OCI-LY7 (cell line): ENCODE data around the gene RPS6KL1. TPM values are rescaled to one million over a fixed set of nuclear protein-coding genes. Genes with fewer than 3 reads are reported as not detected.

Experiments used
- BruUV-seq: library from RNA; stranded (reverse); fragments of 400-500 nt; replicated peaks from 2 replicates; lab custom pipeline; 2021; lab: Mats Ljungman, UMichigan
- CTCF ChIA-PET: fragments of 300-600 bp; sonication (Branson Sonifier 250); formaldehyde crosslinking; loops from one replicate; lab custom pipeline; 2022; ENCODE audit warnings: antibody characterized with exemption; ENCODE audit not compliant: unreplicated experiment; lab: Charles Lee
- POLR2A ChIA-PET: fragments of 300-600 bp; sonication (Branson Sonifier 250); formaldehyde crosslinking; loops from one replicate; lab custom pipeline; 2022; ENCODE audit warnings: antibody characterized with exemption; lab: Charles Lee
- DNase-seq: peaks from one replicate; pipeline ENCODE4 v3.0.0-alpha.2; 2015; ENCODE audit warnings: low spot score
- H2AFZ ChIP-seq: fragments of 200-600 bp; sonication (generic), shearing (Covaris generic); 2 replicates; pipeline ENCODE4 v1.6.1; 2014; ENCODE audit warnings: mild to moderate bottlenecking, antibody characterized with exemption, low read length, moderate library complexity
- H3K27ac ChIP-seq: fragments of 200-600 bp; sonication (generic); 2 replicates; pipeline ENCODE4 v1.5.1; 2014; ENCODE audit warnings: mixed run types, low read depth, mild to moderate bottlenecking, moderate library complexity, low read length, inconsistent platforms; ENCODE audit not compliant: poor library complexity, severe bottlenecking
- H3K36me3 ChIP-seq: fragments of 200-600 bp; sonication (generic); 2 replicates; pipeline ENCODE4 v1.6.1; 2014; ENCODE audit warnings: mild to moderate bottlenecking, antibody characterized with exemption, low read length, moderate library complexity, mixed read lengths; ENCODE audit not compliant: insufficient read depth
- H3K4me1 ChIP-seq: fragments of 200-600 bp; sonication (generic); 2 replicates; pipeline ENCODE4 v1.5.1; 2014; ENCODE audit warnings: mild to moderate bottlenecking, low read length; ENCODE audit not compliant: insufficient read depth, poor library complexity, severe bottlenecking
- H3K4me2 ChIP-seq: fragments of 200-600 bp; sonication (generic); 2 replicates; pipeline ENCODE4 v1.6.1; 2014; ENCODE audit warnings: mild to moderate bottlenecking, low read length
- H3K4me3 ChIP-seq: fragments of 200-600 bp; sonication (generic); 2 replicates; pipeline ENCODE4 v1.5.1; 2014; ENCODE audit warnings: mild to moderate bottlenecking, low read depth, low read length; ENCODE audit not compliant: poor library complexity, severe bottlenecking
- H3K79me2 ChIP-seq: fragments of 200-600 bp; sonication (generic); 2 replicates; pipeline ENCODE4 v1.6.1; 2016; ENCODE audit warnings: low read depth, mild to moderate bottlenecking, low read length, moderate library complexity, mixed read lengths; ENCODE audit not compliant: insufficient read depth
- H3K9me2 ChIP-seq: fragments of 200-600 bp; sonication (generic); 2 replicates; pipeline ENCODE4 v1.6.1; 2016; ENCODE audit warnings: mild to moderate bottlenecking, low read length, mixed read lengths; ENCODE audit not compliant: insufficient read depth
- H3K9me3 ChIP-seq: fragments of 200-600 bp; sonication (generic); 2 replicates; pipeline ENCODE4 v1.6.1; 2014; ENCODE audit warnings: mild to moderate bottlenecking, mixed run types, low read length, mixed read lengths
- H4K20me1 ChIP-seq: fragments of 200-600 bp; sonication (generic); 2 replicates; pipeline ENCODE4 v1.6.1; 2014; ENCODE audit warnings: mild to moderate bottlenecking, antibody characterized with exemption, low read length, moderate library complexity, mixed read lengths; ENCODE audit not compliant: insufficient read depth
- EZH2phosphoT487 ChIP-seq: fragments of 200-600 bp; sonication (generic); IDR thresholded peaks from 2 replicates; pipeline ENCODE4 v1.6.1; 2018; ENCODE audit warnings: low read depth, borderline replicate concordance, mild to moderate bottlenecking, mixed run types, antibody characterized with exemption, low read length, moderate library complexity, mixed read lengths
- intact Hi-C: fragments of 100-400 bp; cut with micrococcal nuclease; formaldehyde crosslinking; loops from one replicate; pipeline ENCODE4 v1.10.0; 2022; ENCODE audit not compliant: unreplicated experiment
- total RNA-seq, 2 experiments: library from RNA; depleted of rRNA in 1 of 2; stranded (reverse); fragments of >200 nt in 1 of 2; shearing (Covaris generic) in 1 of 2; gene quantifications; 2 replicates each; pipeline ENCODE4 v1.2.3, GENCODE V29; 2014 to 2022
- TF ChIP-seq, protein P1 (sequence below): fragments of 200-600 bp; sonication (generic); conservative IDR thresholded peaks from 2 replicates; pipeline ENCODE4 v1.5.1; 2014; ENCODE audit warnings: mild to moderate bottlenecking, antibody characterized with exemption, low read length, moderate library complexity, mixed read lengths

Gene RPS6KL1
- total RNA-seq, 2 experiments from 2014 or later, result 6.1 to 15.3 TPM

DNA sequence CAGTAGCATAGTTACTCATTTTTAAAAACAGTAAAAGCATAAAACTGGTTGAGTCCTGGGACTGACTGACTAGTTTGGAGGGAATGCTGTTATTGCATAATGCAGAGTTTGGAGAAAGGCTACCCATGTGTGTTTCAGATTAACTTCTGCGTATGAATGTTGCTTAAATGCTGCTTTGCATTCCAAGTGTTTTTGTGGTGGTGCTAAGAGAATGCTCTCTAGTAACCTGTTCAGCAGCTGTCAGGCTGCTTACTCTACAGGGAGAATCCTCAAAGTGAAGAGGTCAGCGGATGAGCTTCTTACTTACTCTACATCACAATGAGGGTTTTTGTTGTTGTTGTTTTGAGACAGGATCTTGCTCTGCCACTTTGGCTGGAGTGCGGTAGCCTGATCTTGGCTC is 37.1 kb downstream of the RPS6KL1 start:
- H2AFZ ChIP-seq, result no peak overlapping the region
- H3K9me2 ChIP-seq, result no peaks in the 10 kb centered on the region
- H3K27ac ChIP-seq, result no peak overlapping the region
- ChIA-PET POLR2A (no interaction called here), CTCF (no interaction called here)
- H3K4me2 ChIP-seq, result no peak overlapping the region
- H3K4me1 ChIP-seq, result peaks cover 29% of the 10 kb centered on the region
- H4K20me1 ChIP-seq, result peaks cover 37% of the 10 kb centered on the region
- DNase-seq, result no peak
- peaks cover 74% of the 10 kb centered on the region for H3K79me2 ChIP-seq
- H3K36me3 ChIP-seq, result peaks cover 75% of the 10 kb centered on the region
- no peaks in the 10 kb centered on the region for H3K9me3 ChIP-seq
- no peak for TF ChIP-seq EZH2phosphoT487
- TF ChIP-seq, protein P1, sequence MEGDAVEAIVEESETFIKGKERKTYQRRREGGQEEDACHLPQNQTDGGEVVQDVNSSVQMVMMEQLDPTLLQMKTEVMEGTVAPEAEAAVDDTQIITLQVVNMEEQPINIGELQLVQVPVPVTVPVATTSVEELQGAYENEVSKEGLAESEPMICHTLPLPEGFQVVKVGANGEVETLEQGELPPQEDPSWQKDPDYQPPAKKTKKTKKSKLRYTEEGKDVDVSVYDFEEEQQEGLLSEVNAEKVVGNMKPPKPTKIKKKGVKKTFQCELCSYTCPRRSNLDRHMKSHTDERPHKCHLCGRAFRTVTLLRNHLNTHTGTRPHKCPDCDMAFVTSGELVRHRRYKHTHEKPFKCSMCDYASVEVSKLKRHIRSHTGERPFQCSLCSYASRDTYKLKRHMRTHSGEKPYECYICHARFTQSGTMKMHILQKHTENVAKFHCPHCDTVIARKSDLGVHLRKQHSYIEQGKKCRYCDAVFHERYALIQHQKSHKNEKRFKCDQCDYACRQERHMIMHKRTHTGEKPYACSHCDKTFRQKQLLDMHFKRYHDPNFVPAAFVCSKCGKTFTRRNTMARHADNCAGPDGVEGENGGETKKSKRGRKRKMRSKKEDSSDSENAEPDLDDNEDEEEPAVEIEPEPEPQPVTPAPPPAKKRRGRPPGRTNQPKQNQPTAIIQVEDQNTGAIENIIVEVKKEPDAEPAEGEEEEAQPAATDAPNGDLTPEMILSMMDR, result no peak
- no peak overlapping the region for H3K4me3 ChIP-seq
- no TSS peak for BruUV-seq
- intact Hi-C loops, result no loop called here

DNA sequence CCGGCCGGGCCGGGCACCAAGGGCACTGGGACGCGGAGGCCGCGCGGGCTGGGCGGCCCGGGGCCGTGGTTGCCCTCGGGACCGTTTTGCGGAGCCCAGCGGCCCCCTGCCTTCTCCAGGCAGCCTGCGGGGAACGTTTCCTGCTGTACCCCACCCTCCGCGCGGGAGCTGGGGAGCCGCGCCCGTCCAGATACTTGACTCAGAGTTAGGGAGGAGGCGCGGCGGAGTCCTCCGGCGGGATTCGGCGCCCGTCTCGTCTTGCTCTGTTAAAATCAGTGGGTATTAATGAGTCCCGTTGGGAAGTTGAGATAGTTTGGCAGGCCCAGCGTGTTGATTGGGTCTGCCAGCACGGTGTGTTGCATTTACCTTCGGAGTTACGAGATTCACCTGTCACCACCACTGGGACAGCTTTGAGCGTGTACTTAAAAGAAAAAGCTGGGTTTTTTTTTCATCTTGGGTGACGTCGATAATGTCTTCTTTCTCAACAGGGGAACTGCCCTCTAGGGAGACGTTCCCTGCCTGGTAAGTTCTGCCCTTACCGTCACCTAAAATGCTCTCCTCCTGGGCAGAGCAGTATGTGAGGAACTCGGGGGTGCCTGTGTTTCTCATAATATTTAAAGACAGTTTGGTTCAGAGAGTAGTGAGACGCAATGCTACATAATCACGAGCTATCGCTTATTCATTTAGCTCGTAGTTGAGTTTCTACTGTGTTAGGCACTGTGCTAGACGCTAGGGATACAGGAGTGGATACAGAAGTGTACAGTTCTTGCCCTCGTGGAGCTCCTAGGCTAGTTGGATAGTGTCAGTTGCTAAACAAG is 40.7 kb downstream of the RPS6KL1 start:
- POLR2A ChIA-PET, result interaction anchor here (0.5 to 1.2 kb wide), 9 partner anchors 9 to 221 kb away, joined by 3 to 6 read pairs (median 3); partner anchors contain the start of gene EIF2B2
- peaks cover 44% of the 10 kb centered on the region for H3K4me1 ChIP-seq
- DNase-seq, result peak; percentile 70

More for the DNA sequence above, 40.7 kb downstream of the RPS6KL1 start:
- peaks cover 32% of the 10 kb centered on the region for H4K20me1 ChIP-seq
- peak overlapping the region; percentile 72 for H3K27ac ChIP-seq
- peak overlapping the region; percentile 94 for H3K4me3 ChIP-seq
- CTCF ChIA-PET, result interaction anchor here (1.4 kb wide), 1 partner anchor 11 kb away, joined by 4 read pairs; no protein-coding TSS in a partner anchor
- TF ChIP-seq, protein P1, result 0 out of 2 replicates have a peak, but pooled peaks have one; percentile 19
- no peak for TF ChIP-seq EZH2phosphoT487
- peak overlapping the region; percentile 87 for H3K4me2 ChIP-seq
- no peaks in the 10 kb centered on the region for H3K9me2 ChIP-seq
- intact Hi-C loops, result no loop called here
- peaks cover 55% of the 10 kb centered on the region for H3K79me2 ChIP-seq
- peaks cover 40% of the 10 kb centered on the region for H3K36me3 ChIP-seq
- no peaks in the 10 kb centered on the region for H3K9me3 ChIP-seq
- H2AFZ ChIP-seq, result peak overlapping the region; percentile 88
- BruUV-seq, result no TSS peak
